ENCODE data around the gene RAB27A.

Gene RAB27A

DNA sequence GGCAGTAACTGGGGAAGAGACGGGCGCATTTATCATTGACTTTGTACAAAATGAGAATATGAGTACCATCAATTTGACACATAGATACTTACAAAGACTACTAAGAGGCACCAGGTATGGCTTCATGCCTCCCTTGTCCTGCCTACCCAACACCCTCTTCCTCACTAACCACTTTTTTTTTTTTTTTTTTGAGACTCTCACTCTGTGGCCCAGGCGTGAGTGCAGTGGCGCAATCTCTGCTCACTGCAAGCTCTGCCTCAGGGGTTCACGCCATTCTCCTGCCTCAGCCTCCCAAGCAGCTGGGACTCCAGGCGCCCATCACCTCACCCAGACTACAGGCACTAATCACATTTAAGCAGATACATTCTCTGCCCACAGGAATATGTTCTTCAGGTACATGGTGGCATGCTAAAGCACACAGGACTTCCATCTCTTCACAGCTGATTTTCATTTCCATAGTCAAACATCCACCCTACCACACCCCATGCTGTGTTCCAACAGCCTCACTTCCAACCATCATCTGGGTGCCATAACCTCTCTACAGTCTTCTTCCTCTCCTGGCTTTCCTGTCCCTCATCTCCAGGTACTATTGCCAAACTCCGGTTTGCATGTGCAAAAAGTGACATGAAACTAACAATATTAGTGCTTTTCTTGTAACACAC, 41.7 kb downstream of the RAB27A start:
- no peak overlapping the region for H3K4me3 ChIP-seq (ENCODE audit: low read depth, low read length)
- TF ChIP-seq, protein P1, sequence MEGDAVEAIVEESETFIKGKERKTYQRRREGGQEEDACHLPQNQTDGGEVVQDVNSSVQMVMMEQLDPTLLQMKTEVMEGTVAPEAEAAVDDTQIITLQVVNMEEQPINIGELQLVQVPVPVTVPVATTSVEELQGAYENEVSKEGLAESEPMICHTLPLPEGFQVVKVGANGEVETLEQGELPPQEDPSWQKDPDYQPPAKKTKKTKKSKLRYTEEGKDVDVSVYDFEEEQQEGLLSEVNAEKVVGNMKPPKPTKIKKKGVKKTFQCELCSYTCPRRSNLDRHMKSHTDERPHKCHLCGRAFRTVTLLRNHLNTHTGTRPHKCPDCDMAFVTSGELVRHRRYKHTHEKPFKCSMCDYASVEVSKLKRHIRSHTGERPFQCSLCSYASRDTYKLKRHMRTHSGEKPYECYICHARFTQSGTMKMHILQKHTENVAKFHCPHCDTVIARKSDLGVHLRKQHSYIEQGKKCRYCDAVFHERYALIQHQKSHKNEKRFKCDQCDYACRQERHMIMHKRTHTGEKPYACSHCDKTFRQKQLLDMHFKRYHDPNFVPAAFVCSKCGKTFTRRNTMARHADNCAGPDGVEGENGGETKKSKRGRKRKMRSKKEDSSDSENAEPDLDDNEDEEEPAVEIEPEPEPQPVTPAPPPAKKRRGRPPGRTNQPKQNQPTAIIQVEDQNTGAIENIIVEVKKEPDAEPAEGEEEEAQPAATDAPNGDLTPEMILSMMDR (IDR thresholded peaks at IDR 0.05; ENCODE audit: borderline replicate concordance, insufficient read depth, low read depth, low read length), result no peak

DNA sequence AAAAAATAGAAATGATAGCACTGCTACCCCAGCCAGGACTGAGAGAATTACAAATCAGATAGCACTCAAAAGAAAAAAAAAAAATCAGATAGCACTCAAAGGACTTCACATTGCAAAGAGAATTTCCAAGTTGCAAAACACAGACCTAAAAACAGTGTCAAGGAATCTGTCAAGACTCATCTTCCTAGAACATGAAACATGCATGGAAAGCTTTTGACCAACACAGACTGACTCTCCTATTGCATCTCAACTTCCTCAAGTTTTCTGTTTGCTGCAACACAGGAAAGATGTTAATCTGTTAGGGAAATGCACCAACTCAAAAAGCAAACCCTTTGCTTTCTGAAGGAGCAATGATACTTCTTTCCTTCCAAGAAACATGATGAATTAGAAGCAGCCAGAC, 42.3 kb downstream of the RAB27A start:
- TF ChIP-seq, protein P1 (IDR thresholded peaks at IDR 0.05; ENCODE audit: borderline replicate concordance, insufficient read depth, low read depth, low read length), result no peak
- no peak overlapping the region for H3K4me3 ChIP-seq (ENCODE audit: low read depth, low read length)

DNA sequence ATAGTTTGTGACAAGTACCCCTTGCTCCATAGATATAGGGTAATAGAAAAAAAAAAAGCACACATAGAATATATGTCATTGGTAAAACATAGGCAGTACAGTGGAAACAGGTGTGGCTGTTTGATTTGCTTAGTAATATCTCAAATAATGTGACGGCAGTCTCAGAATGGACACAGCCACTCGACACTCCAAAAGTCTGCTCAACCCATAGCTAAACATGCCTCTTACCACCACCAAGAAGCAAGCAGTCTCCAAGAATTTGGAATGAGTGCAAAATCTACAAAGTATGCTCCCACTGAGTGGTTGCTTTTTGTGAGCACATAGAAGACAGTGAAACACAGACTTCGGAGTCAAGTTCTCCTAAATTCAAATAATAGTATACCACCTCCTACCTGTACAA, 43.0 kb downstream of the RAB27A start:
- TF ChIP-seq, protein P1 (IDR thresholded peaks at IDR 0.05; ENCODE audit: borderline replicate concordance, insufficient read depth, low read depth, low read length), result no peak
- no peak overlapping the region for H3K4me3 ChIP-seq (ENCODE audit: low read depth, low read length)

DNA sequence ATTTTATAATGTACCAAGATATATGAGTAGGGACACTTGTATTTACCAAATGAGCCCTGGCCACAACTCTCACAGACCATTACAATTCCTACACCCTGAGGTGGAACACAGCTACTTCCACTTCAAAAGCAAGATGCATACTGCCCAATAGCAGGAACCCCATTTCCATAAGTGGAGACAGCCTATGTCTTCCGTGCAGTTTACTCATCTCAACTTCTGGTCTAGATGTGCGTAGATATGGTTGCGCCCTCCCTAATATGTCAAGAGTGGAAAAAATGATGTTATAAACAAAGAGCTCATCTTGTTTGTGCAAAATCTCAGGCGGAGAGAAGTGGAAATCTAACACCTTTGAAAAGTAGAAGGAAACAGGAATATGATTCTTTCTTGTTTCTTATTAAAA, 44.6 kb downstream of the RAB27A start:
- TF ChIP-seq, protein P1 (IDR thresholded peaks at IDR 0.05; ENCODE audit: borderline replicate concordance, insufficient read depth, low read depth, low read length), result no peak

DNA sequence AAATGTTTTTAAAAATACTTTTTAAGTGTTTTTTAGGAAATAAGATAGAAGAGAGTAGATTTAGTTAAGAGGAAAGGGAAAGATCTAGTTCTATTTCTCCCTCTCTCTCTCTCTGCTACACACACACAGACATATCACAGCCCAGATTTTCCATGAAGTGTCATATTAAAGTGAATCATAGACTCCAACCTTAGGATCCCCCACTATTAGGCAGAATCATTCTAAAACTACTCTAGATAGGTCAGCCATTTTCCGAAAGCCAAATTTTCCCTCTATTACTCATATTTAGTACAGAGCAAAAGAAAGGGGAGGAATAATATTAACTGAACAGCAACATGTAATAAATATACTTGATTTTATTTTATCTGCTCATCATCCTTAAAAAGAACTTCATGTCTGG, 47.7 kb downstream of the RAB27A start:
- TF ChIP-seq, protein P1 (IDR thresholded peaks at IDR 0.05; ENCODE audit: borderline replicate concordance, insufficient read depth, low read depth, low read length), result no peak
- no peak overlapping the region for H3K4me3 ChIP-seq (ENCODE audit: low read depth, low read length)

More for the DNA sequence above, 44.6 kb downstream of the RAB27A start:
- no peak overlapping the region for H3K4me3 ChIP-seq (ENCODE audit: low read depth, low read length)

DNA sequence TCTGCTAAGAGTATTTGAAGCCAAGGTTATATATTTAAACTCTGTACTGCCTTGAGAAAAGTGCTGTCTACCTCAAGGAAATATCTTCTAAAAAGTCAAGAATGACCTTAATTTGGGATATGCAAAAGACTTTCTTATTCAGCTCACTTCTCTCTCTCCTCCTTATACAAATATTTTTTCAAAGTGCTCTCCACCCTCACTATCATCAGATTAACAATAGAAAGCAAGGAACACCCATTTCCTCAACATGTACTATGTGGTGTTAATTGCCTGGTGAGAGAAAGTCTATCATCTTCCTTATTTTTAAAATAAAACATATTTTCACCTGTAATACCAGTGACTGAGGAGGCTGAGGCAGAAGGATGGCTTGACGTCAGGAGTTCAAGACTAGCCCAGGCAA, 48.4 kb downstream of the RAB27A start:
- no peak overlapping the region for H3K4me3 ChIP-seq (ENCODE audit: low read depth, low read length)
- TF ChIP-seq, protein P1 (IDR thresholded peaks at IDR 0.05; ENCODE audit: borderline replicate concordance, insufficient read depth, low read depth, low read length), result no peak

DNA sequence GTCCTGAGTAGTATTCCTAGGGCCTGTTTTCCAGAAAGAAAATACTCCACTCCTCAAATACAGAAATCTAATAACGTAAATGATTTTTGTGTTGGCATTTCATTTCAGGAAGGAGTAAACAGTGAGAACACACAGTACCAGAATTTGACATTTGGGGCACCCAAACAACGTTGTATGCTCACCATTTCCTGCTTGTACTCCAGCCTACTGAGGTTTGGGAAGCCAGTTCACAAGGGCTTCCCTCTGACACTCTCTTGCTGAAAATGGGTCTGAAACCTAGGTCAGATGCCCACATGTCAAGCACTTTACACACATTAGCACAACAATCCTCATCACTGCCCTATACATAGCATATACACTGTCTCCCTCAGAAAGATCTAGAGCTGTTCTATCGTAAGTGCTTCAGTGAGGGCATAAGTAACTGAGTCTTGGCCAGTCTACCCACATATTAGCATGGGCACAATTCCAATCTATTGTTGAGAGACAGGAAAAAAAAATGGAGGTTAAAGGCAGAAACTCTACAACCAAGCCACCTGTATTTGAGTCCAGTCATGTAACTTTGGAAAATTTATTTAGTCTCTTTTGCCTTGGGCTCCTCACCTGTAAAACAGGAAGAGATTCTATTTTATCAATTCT, 49.4 kb downstream of the RAB27A start:
- TF ChIP-seq, protein P1 (IDR thresholded peaks at IDR 0.05; ENCODE audit: borderline replicate concordance, insufficient read depth, low read depth, low read length), result no peak
- no peak overlapping the region for H3K4me3 ChIP-seq (ENCODE audit: low read depth, low read length)
